H9 (cell line): ENCODE data around the gene MB. TPM values are rescaled to one million over a fixed set of nuclear protein-coding genes. Genes with fewer than 3 reads are reported as not detected.

ENCODE experiments used
- DNase-seq: peaks from one replicate; pipeline ENCODE4 v3.0.0-alpha.2; 2017
- H2AFZ ChIP-seq: one replicate; pipeline ENCODE4 v1.6.1; 2013; ENCODE audit warnings: mild to moderate bottlenecking, low read length, control low read depth, moderate library complexity
- H2AK5ac ChIP-seq: 2 replicates; pipeline ENCODE4 v1.6.1; 2013; ENCODE audit warnings: low read length, control low read depth, mixed read lengths; ENCODE audit not compliant: insufficient read length
- H2BK120ac ChIP-seq: one replicate; pipeline ENCODE4 v1.6.1; 2013; ENCODE audit warnings: low read depth, mild to moderate bottlenecking, low read length, control low read depth, inconsistent platforms; ENCODE audit not compliant: poor library complexity, severe bottlenecking
- H2BK12ac ChIP-seq: 2 replicates; pipeline ENCODE4 v1.6.1; 2013; ENCODE audit warnings: low read length, control low read depth, mixed read lengths, low read depth; ENCODE audit not compliant: insufficient read length
- H2BK15ac ChIP-seq: 2 replicates; pipeline ENCODE4 v1.6.1; 2013; ENCODE audit warnings: low read depth, low read length, control low read depth
- H2BK20ac ChIP-seq: one replicate; pipeline ENCODE4 v1.6.1; 2013; ENCODE audit warnings: low read depth, mild to moderate bottlenecking, low read length, control low read depth, inconsistent platforms; ENCODE audit not compliant: poor library complexity, severe bottlenecking
- H2BK5ac ChIP-seq: 2 replicates; pipeline ENCODE4 v1.6.1; 2013; ENCODE audit warnings: low read length, control low read depth, mixed read lengths; ENCODE audit not compliant: insufficient read length
- H3K14ac ChIP-seq: 2 replicates; pipeline ENCODE4 v1.6.1; 2013; ENCODE audit warnings: low read length, control low read depth; ENCODE audit not compliant: insufficient read depth
- H3K18ac ChIP-seq: 2 replicates; pipeline ENCODE4 v1.6.1; 2013; ENCODE audit warnings: low read depth, mild to moderate bottlenecking, mixed read lengths, low read length, control low read depth; ENCODE audit not compliant: insufficient read length
- H3K23ac ChIP-seq: 2 replicates; pipeline ENCODE4 v1.6.1; 2013; ENCODE audit warnings: low read length, control low read depth, mixed read lengths, low read depth; ENCODE audit not compliant: insufficient read length
- H3K23me2 ChIP-seq: 2 replicates; pipeline ENCODE4 v1.6.1; 2013; ENCODE audit warnings: low read depth, mild to moderate bottlenecking, mixed read lengths, low read length, control low read depth; ENCODE audit not compliant: insufficient read length, poor library complexity, severe bottlenecking
- H3K27ac ChIP-seq: 2 replicates; pipeline ENCODE4 v1.5.1; 2013; ENCODE audit warnings: low read length, control low read depth, mixed read lengths, low read depth; ENCODE audit not compliant: insufficient read length
- H3K27me3 ChIP-seq: 2 replicates; pipeline ENCODE4 v1.6.1; 2013; ENCODE audit warnings: low read length, control low read depth, inconsistent platforms; ENCODE audit not compliant: insufficient read depth
- H3K4ac ChIP-seq: 2 replicates; pipeline ENCODE4 v1.6.1; 2013; ENCODE audit warnings: low read depth, mild to moderate bottlenecking, control low read depth, inconsistent platforms, low read length, moderate library complexity
- H3K4me1 ChIP-seq: 2 replicates; pipeline ENCODE4 v1.6.1; 2013; ENCODE audit warnings: low read length, control low read depth, inconsistent platforms; ENCODE audit not compliant: insufficient read depth
- H3K4me2 ChIP-seq: 2 replicates; pipeline ENCODE4 v1.6.1; 2013; ENCODE audit warnings: low read length, control low read depth, mixed read lengths; ENCODE audit not compliant: insufficient read length, insufficient read depth
- H3K56ac ChIP-seq: 2 replicates; pipeline ENCODE4 v1.6.1; 2013; ENCODE audit warnings: low read depth, mild to moderate bottlenecking, mixed read lengths, low read length, control low read depth; ENCODE audit not compliant: insufficient read length
- H3K79me1 ChIP-seq: 2 replicates; pipeline ENCODE4 v1.6.1; 2013; ENCODE audit warnings: low read depth, mild to moderate bottlenecking, moderate library complexity, low read length, control low read depth, inconsistent platforms; ENCODE audit not compliant: insufficient read depth, poor library complexity, severe bottlenecking
- H3K79me2 ChIP-seq: 2 replicates; pipeline ENCODE4 v1.6.1; 2013; ENCODE audit warnings: low read length, control low read depth, inconsistent platforms; ENCODE audit not compliant: insufficient read depth
- H3K9ac ChIP-seq: 2 replicates; pipeline ENCODE4 v1.6.1; 2013; ENCODE audit warnings: low read length, control low read depth, mixed read lengths; ENCODE audit not compliant: insufficient read length; ENCODE audit errors: extremely low read depth
- H3K9me3 ChIP-seq: one replicate; pipeline ENCODE4 v1.6.1; 2013; ENCODE audit warnings: low read depth, low read length, inconsistent platforms; ENCODE audit not compliant: control insufficient read depth
- H3T11ph ChIP-seq: one replicate; pipeline ENCODE4 v1.6.1; 2013; ENCODE audit warnings: mild to moderate bottlenecking, low read length, control low read depth, inconsistent platforms
- H4K20me1 ChIP-seq: one replicate; pipeline ENCODE4 v1.6.1; 2013; ENCODE audit not compliant: control insufficient read depth, insufficient read length, insufficient read depth
- H4K5ac ChIP-seq: 2 replicates; pipeline ENCODE4 v1.6.1; 2013; ENCODE audit warnings: low read depth, mild to moderate bottlenecking, mixed read lengths, low read length, control low read depth; ENCODE audit not compliant: insufficient read length
- H4K8ac ChIP-seq: replicated peaks from 2 replicates; pipeline ENCODE4 v1.6.1; 2013; ENCODE audit warnings: low read length, control low read depth, mixed read lengths, low read depth; ENCODE audit not compliant: insufficient read length
- H4K91ac ChIP-seq: 2 replicates; pipeline ENCODE4 v1.6.1; 2013; ENCODE audit warnings: low read depth, mild to moderate bottlenecking, moderate library complexity, mixed read lengths, low read length, control low read depth; ENCODE audit not compliant: insufficient read length
- H3K27ac Mint-ChIP-seq, 3 experiments: 2 replicates in 2 of 3; 3 replicates in 1 of 3; pipeline ENCODE4 v1.8.0; 2020 to 2021; ENCODE audit warnings: mixed read lengths in 3 of 3, mild to moderate bottlenecking in 1 of 3, moderate library complexity in 1 of 3
- H3K27me3 Mint-ChIP-seq: 2 replicates; pipeline ENCODE4 v1.8.0; 2021; ENCODE audit warnings: low read depth, mild to moderate bottlenecking, moderate library complexity, mixed read lengths
- H3K36me3 Mint-ChIP-seq, 3 experiments: 2 replicates in 2 of 3; 3 replicates in 1 of 3; pipeline ENCODE4 v1.8.0; 2020 to 2021; ENCODE audit warnings: low read depth in 3 of 3, mixed read lengths in 3 of 3; ENCODE audit not compliant: insufficient read depth in 1 of 3
- H3K4me1 Mint-ChIP-seq, 2 experiments: 2 replicates each; pipeline ENCODE4 v1.8.0; 2020; ENCODE audit warnings: mixed read lengths in 2 of 2
- H3K4me3 Mint-ChIP-seq, 2 experiments: 2 replicates in 1 of 2; 3 replicates in 1 of 2; pipeline ENCODE4 v1.8.0; 2020 to 2021; ENCODE audit warnings: mild to moderate bottlenecking in 2 of 2, mixed read lengths in 2 of 2, moderate library complexity in 1 of 2
- H3K9me3 Mint-ChIP-seq, 2 experiments: 2 replicates in 1 of 2; 3 replicates in 1 of 2; pipeline ENCODE4 v1.8.0; 2020; ENCODE audit warnings: mild to moderate bottlenecking in 2 of 2, mixed read lengths in 2 of 2, moderate library complexity in 1 of 2
- WGBS: extraction: QIAGEN DNeasy Blood & Tissue Kit; methylation state at CpG from one replicate; pipeline ENCODE4 v1.1.7; 2013; ENCODE audit warnings: missing lambda C conversion rate, low lambda C conversion rate, mixed read lengths; ENCODE audit not compliant: insufficient read length; ENCODE audit errors: extremely low coverage; 5-methylcytosine and 5-hydroxymethylcytosine counted together
- total RNA-seq: library from RNA; stranded (reverse); gene quantifications from 2 replicates; pipeline ENCODE4 v1.2.1, GENCODE V29; 2021
- TF ChIP-seq, protein P1 (sequence below): fragments of 200-600 bp; sonication (generic); conservative IDR thresholded peaks from 3 replicates; pipeline ENCODE4 v1.8.0; 2021; ENCODE audit warnings: antibody characterized with exemption, mild to moderate bottlenecking

Gene MB
- total RNA-seq, 1 experiment from 2014 or later = 0.55 TPM

DNA sequence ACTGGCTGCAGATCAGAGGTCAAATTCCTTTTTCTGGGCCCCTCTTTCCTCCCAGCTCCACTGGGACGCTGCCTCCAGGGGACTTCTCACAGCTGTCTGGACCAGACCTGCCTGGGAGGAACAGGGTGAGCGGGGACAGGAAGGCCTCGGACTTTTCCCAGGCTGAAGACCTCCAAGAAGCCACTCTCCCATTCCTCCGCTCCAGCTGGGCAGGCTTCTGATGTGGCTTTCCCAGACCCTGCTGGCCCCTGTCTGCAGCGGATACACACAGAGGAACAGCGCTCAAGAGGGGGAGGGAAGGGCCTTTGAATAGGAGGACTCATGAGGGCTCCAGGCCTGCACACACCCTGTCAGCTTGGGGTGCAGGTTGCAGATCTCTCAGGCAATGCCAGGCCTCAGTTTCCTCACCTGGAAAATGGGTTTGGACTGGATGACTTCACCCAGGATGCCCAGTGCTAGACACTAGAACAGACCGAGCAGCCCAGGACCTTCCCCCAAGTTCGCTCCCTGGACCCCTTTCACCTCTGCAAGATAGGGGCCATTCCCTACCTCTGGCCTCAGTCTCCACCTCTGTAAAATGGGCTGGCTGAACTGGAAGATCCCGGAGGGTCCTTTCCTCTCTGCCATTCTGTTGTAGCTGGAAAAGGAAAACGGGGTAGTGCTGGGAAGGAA is 36.6 kb downstream of the MB start:
- H3K79me2 ChIP-seq = no peaks in the 10 kb centered on the region
- H4K8ac ChIP-seq = no peak overlapping the region
- H3K79me1 ChIP-seq = no peaks in the 10 kb centered on the region
- no peak for DNase-seq
- no peak overlapping the region for H3K4me2 ChIP-seq
- H4K91ac ChIP-seq = no peak overlapping the region
- H2BK12ac ChIP-seq = no peak overlapping the region
- H2BK20ac ChIP-seq = no peak overlapping the region
- Mint-ChIP-seq H3K4me1 (peaks cover 6 to 7% of the 10 kb centered on the region in 2 experiments), H3K27me3 (peaks cover 8% of the 10 kb centered on the region), H3K27ac (no peak overlapping the region), H3K4me3 (no peak overlapping the region), H3K36me3 (no peaks in the 10 kb centered on the region), H3K9me3 (no peaks in the 10 kb centered on the region)
- H3K9me3 ChIP-seq = no peaks in the 10 kb centered on the region
- H3K56ac ChIP-seq = no peak overlapping the region
- no peak overlapping the region for H3K27ac ChIP-seq
- H3K4ac ChIP-seq = no peak overlapping the region
- no peak overlapping the region for H3K9ac ChIP-seq
- H2AK5ac ChIP-seq = no peak overlapping the region
- no peak overlapping the region for H3K23ac ChIP-seq
- H2BK15ac ChIP-seq = no peak overlapping the region
- H3T11ph ChIP-seq = no peak overlapping the region
- no peak overlapping the region for H2BK5ac ChIP-seq
- no peak overlapping the region for H3K14ac ChIP-seq
- H4K5ac ChIP-seq = no peak overlapping the region
- H2AFZ ChIP-seq = no peak overlapping the region
- H4K20me1 ChIP-seq = no peaks in the 10 kb centered on the region
- WGBS = no CpG with 5 or more reads among the region's 10 CpGs
- TF ChIP-seq, protein P1, sequence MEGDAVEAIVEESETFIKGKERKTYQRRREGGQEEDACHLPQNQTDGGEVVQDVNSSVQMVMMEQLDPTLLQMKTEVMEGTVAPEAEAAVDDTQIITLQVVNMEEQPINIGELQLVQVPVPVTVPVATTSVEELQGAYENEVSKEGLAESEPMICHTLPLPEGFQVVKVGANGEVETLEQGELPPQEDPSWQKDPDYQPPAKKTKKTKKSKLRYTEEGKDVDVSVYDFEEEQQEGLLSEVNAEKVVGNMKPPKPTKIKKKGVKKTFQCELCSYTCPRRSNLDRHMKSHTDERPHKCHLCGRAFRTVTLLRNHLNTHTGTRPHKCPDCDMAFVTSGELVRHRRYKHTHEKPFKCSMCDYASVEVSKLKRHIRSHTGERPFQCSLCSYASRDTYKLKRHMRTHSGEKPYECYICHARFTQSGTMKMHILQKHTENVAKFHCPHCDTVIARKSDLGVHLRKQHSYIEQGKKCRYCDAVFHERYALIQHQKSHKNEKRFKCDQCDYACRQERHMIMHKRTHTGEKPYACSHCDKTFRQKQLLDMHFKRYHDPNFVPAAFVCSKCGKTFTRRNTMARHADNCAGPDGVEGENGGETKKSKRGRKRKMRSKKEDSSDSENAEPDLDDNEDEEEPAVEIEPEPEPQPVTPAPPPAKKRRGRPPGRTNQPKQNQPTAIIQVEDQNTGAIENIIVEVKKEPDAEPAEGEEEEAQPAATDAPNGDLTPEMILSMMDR = no peak
- no peaks in the 10 kb centered on the region for H3K23me2 ChIP-seq
- H3K4me1 ChIP-seq = no peaks in the 10 kb centered on the region
- no peaks in the 10 kb centered on the region for H3K27me3 ChIP-seq
- no peak overlapping the region for H3K18ac ChIP-seq
- H2BK120ac ChIP-seq = no peak overlapping the region
